SU-DHL-6 (cell line): Measurements from ENCODE around the gene RHOH.

Experiments used
- H2AFZ ChIP-seq: fragments of 200-600 bp; sonication (generic); 2 replicates; pipeline ENCODE4 v1.6.1; 2014; ENCODE audit warnings: low read depth, mild to moderate bottlenecking, moderate library complexity, mixed read lengths, antibody characterized with exemption, low read length; ENCODE audit not compliant: severe bottlenecking
- H3F3A ChIP-seq: fragments of 200-600 bp; shearing (Covaris generic); 2 replicates; pipeline ENCODE4 v1.6.0; 2016; ENCODE audit warnings: antibody characterized with exemption, mild to moderate bottlenecking; ENCODE audit not compliant: insufficient read depth
- H3K27ac ChIP-seq: fragments of 200-600 bp; sonication (generic); 2 replicates; pipeline ENCODE4 v1.5.1; 2016; ENCODE audit warnings: low read depth, mild to moderate bottlenecking, low read length, moderate library complexity, mixed read lengths
- H3K27me3 ChIP-seq: fragments of 200-600 bp; sonication (generic), shearing (Covaris generic); 2 replicates; pipeline ENCODE4 v1.6.0; 2014; ENCODE audit warnings: mild to moderate bottlenecking, low read length
- H3K36me3 ChIP-seq: fragments of 200-600 bp; sonication (generic); 2 replicates; pipeline ENCODE4 v1.6.1; 2014; ENCODE audit warnings: mild to moderate bottlenecking, low read length, mixed read lengths
- H3K4me2 ChIP-seq: fragments of 300-600, 200-600 bp; shearing (Covaris generic), sonication (generic); 2 replicates; pipeline ENCODE4 v1.6.0; 2014; ENCODE audit warnings: low read length, low read depth, mild to moderate bottlenecking; ENCODE audit not compliant: poor library complexity, severe bottlenecking
- H3K4me3 ChIP-seq: fragments of 200-600 bp; sonication (generic); 2 replicates; pipeline ENCODE4 v1.5.1; 2014; ENCODE audit warnings: antibody characterized with exemption, low read length, mild to moderate bottlenecking, mixed read lengths; ENCODE audit not compliant: insufficient read depth, poor library complexity, severe bottlenecking
- H3K79me2 ChIP-seq: fragments of 200-600 bp; sonication (generic); 2 replicates; pipeline ENCODE4 v1.6.1; 2014; ENCODE audit warnings: mild to moderate bottlenecking, low read length, moderate library complexity; ENCODE audit not compliant: insufficient read depth
- H3K9ac ChIP-seq: fragments of 200-600 bp; sonication (generic); 2 replicates; pipeline ENCODE4 v1.7.0; 2014; ENCODE audit warnings: mild to moderate bottlenecking, low read length
- H3K9me2 ChIP-seq: fragments of 200-600 bp; sonication (generic); replicated peaks from 2 replicates; pipeline ENCODE4 v1.6.1; 2014; ENCODE audit warnings: low read length; ENCODE audit not compliant: insufficient read depth
- H3K9me3 ChIP-seq: fragments of 200-600 bp; sonication (generic); 2 replicates; pipeline ENCODE4 v1.6.1; 2014; ENCODE audit warnings: low read length, mixed read lengths; ENCODE audit not compliant: insufficient read depth
- H4K20me1 ChIP-seq: fragments of 200-600 bp; sonication (generic); 2 replicates; pipeline ENCODE4 v1.6.1; 2014; ENCODE audit warnings: low read depth, mild to moderate bottlenecking, antibody characterized with exemption, low read length, moderate library complexity, mixed read lengths
- EZH2phosphoT487 ChIP-seq: fragments of 200-600 bp; sonication (generic), shearing (Covaris generic); conservative IDR thresholded peaks from 2 replicates; pipeline ENCODE4 v1.6.1; 2018; ENCODE audit warnings: mild to moderate bottlenecking, antibody characterized with exemption, low read length, moderate library complexity, mixed read lengths
- TF ChIP-seq, protein P1 (sequence below): fragments of 200-600 bp; sonication (generic); IDR thresholded peaks from one replicate; pipeline ENCODE4 v1.5.1; 2017; ENCODE audit warnings: antibody characterized with exemption, mild to moderate bottlenecking, low read length, moderate library complexity; ENCODE audit not compliant: insufficient read depth, poor library complexity, severe bottlenecking

RHOH gene

DNA sequence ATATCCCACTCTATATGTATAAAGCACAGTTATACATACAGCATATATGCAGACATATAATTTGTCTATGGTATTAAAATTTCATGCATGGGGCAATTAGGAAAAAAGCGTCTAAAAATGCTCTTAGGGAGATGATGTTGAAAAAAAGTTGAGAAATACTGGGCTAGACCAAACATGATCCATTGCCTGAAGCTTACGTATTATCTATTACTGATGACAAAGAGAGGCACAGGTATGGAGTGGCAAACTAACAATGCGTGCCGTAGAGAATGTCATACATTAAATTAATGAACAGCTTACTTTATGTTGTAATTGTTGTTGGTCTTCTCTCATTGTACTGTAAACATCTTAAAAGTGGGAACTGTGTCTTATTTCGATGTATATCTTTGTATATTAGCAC lies 13.9 kb downstream of the RHOH start:
- H3K9me2 ChIP-seq: no peaks in the 10 kb centered on the region
- H2AFZ ChIP-seq: no peak overlapping the region
- peaks cover 37% of the 10 kb centered on the region for H3F3A ChIP-seq
- H3K9me3 ChIP-seq: no peaks in the 10 kb centered on the region
- H3K27ac ChIP-seq: peak overlapping the region; percentile 99
- peaks cover 4% of the 10 kb centered on the region; the same call in 1 of the 2 replicates for H4K20me1 ChIP-seq
- H3K4me2 ChIP-seq: peak overlapping the region; percentile 98
- H3K4me3 ChIP-seq: peak overlapping the region; percentile 37
- H3K79me2 ChIP-seq: peaks cover 100% of the 10 kb centered on the region
- H3K36me3 ChIP-seq: peaks cover 8% of the 10 kb centered on the region; the same call in 1 of the 2 replicates
- H3K9ac ChIP-seq: peak overlapping the region; percentile 19; the same call in 1 of the 2 replicates
- TF ChIP-seq, protein P1, sequence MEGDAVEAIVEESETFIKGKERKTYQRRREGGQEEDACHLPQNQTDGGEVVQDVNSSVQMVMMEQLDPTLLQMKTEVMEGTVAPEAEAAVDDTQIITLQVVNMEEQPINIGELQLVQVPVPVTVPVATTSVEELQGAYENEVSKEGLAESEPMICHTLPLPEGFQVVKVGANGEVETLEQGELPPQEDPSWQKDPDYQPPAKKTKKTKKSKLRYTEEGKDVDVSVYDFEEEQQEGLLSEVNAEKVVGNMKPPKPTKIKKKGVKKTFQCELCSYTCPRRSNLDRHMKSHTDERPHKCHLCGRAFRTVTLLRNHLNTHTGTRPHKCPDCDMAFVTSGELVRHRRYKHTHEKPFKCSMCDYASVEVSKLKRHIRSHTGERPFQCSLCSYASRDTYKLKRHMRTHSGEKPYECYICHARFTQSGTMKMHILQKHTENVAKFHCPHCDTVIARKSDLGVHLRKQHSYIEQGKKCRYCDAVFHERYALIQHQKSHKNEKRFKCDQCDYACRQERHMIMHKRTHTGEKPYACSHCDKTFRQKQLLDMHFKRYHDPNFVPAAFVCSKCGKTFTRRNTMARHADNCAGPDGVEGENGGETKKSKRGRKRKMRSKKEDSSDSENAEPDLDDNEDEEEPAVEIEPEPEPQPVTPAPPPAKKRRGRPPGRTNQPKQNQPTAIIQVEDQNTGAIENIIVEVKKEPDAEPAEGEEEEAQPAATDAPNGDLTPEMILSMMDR: no peak
- no peak for TF ChIP-seq EZH2phosphoT487
- no peaks in the 10 kb centered on the region for H3K27me3 ChIP-seq

DNA sequence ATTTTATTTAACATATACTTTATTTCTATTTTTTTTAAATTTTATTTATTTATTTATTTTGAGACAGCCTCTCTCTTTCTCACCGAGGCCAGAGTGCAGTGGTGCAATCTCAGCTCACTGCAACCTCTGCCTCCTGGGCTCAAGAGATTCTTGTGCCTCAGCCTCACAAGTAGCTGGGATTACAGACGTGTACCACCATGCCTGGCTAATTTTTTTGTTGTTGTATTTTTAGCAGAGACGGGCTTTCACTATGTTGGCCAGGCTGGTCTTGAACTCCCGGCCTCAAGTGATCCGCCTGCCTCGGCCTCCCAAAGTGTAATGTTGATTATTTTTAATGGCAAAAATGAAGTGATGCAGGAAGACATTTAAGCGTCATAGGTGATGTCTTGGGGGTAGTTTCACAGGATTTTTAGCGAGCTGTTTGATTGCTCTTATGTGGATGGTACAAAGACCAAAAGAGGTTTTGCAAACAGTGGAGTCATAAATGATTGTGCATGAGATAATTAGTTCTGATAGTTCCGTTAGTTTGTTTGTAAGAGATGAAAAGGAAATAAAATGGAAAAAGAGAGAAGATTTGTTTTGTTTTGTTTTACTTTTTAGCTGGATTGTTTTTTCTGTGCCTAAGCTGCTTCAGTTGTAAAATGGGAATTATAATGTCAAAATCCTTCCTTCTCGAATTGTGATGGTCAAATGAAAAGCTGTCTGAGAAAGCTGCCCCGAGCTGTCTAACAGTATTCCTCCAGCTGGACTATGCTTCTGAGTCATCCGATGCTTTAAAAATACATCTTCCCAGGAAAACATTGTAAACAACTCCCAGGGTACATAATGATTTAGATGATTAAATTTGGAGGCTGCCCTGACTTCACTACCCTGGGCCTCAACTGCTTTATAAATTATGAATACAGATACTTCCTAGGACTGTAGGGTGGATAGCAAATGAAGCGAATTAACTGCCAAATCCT lies 14.7 kb downstream of the RHOH start:
- no peak for TF ChIP-seq EZH2phosphoT487
- TF ChIP-seq, protein P1: no peak
- Histone ChIP-seq H3K36me3 (peaks cover 10% of the 10 kb centered on the region; the same call in 1 of the 2 replicates), H3K4me3 (peak overlapping the region; percentile 18), H3F3A (peaks cover 35% of the 10 kb centered on the region), H3K9ac (peak overlapping the region; percentile 14; the same call in 1 of the 2 replicates), H3K79me2 (peaks cover 100% of the 10 kb centered on the region), H3K9me3 (no peaks in the 10 kb centered on the region), H3K27ac (peak overlapping the region; percentile 99), H4K20me1 (peaks cover 4% of the 10 kb centered on the region; the same call in 1 of the 2 replicates), H3K4me2 (peak overlapping the region; percentile 98), H2AFZ (no peak overlapping the region), H3K27me3 (no peaks in the 10 kb centered on the region), H3K9me2 (no peaks in the 10 kb centered on the region)

DNA sequence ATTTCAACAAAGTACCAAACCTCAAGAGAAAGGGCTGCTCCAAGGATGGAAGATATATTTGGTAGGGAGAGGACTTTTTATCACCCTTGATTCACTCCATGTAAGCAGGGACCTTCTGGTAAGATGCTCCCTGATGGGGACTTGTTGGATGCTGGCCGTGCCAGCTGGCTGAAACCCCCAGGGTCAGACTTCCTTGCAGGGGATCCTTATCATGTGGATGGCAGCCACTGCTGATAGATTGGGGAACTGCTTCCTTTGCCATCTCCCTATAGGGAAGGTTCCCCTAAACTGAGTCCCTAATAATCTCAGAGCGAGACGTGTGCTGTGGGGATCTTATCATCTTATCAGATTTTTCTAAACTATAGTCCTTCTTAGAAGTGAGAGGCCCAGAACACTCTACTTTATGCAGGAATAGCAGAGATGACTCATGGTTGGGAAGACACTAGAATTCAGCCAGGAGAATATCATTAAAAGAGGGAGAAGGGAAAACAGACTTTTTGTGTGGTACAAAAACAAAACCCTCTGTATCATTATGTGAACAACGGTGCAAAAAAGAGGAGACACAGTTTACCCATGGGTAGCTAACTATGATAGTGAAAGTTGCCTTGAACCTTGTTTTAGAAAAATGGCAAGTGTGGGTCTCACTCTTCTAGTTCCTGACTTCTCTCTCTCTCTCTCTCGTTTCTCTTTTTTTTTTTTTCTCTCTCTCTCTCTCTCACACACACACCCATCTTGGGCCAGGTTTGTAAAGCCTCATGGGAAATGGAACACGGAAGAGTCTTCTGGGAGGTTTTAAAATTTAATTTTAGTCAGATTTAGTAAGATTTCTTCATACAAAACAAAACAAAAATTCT lies 16.1 kb downstream of the RHOH start:
- H3K9ac ChIP-seq: peak overlapping the region; percentile 5
- H3K4me2 ChIP-seq: peak overlapping the region; percentile 98
- H3K79me2 ChIP-seq: peaks cover 100% of the 10 kb centered on the region

More for the DNA sequence above, 16.1 kb downstream of the RHOH start:
- Histone ChIP-seq H3K27ac (peak overlapping the region; percentile 99), H3K9me2 (no peaks in the 10 kb centered on the region), H3K36me3 (peaks cover 19% of the 10 kb centered on the region), H3F3A (peaks cover 44% of the 10 kb centered on the region), H2AFZ (no peak overlapping the region), H3K9me3 (no peaks in the 10 kb centered on the region), H3K27me3 (no peaks in the 10 kb centered on the region), H4K20me1 (peaks cover 11% of the 10 kb centered on the region; the same call in 1 of the 2 replicates), H3K4me3 (peak overlapping the region; percentile 22)
- TF ChIP-seq, protein P1: no peak
- TF ChIP-seq EZH2phosphoT487: no peak
